Erythroblast (primary cell): ENCODE results near the gene ACP4.

Source experiments
- DNase-seq, 2 experiments: peaks; one replicate each; lab custom pipeline; 2025; lab: John Stamatoyannopoulos, UW
- GATA1 ChIP-seq: IDR thresholded peaks from 2 replicates; pipeline ENCODE4 v1.6.1; 2011; ENCODE audit warnings: low read depth, mild to moderate bottlenecking, control low read depth, low read length, moderate library complexity
- POLR2A ChIP-seq: IDR thresholded peaks from 2 replicates; pipeline ENCODE4 v1.6.1; 2011; ENCODE audit warnings: mild to moderate bottlenecking, low read length

Gene ACP4

DNA sequence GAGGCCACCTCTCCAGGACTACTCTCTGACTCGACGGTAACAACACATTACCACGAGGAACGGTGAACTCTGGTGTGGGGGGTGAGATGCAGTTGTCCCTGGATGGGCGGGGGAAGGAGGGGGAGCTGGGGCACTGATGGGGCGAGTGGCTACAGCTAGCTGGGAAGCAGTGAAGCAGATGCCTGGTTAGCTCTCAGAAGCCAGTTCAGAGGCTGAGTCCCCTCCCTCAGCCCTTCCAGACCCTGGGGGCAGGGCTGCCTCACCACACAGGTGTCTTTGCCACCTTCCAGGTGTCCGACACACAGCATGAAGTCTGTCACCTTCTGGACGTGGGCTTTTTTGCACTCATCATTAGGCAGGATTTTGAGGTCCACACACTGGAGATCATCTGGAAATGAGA is 29.4 kb downstream of the ACP4 start:
- no peak for DNase-seq
- TF ChIP-seq GATA1: no peak
- no peak for TF ChIP-seq POLR2A

DNA sequence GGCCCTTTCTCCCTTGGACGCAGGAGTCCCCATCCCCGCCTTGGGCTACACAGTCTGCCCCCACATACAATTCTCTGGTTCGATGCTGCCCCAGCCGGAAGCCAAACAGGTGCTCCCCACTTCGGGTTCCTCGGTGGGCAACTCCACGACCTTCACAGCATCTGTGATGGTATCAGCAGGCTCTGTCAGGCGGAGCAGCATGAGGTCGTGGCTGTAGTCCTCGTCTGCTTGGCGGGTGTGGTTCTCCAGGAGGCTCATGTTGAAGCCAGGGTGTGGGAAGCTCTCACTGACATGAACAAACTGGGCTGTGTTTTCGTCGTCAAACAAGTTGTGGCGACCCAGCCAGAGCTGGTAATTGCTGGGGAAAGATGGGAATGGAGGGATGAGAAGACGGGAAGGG is 29.9 kb downstream of the ACP4 start:
- DNase-seq: peak in 1 of 2 experiments; percentile 31
- TF ChIP-seq GATA1: no peak
- no peak for TF ChIP-seq POLR2A

DNA sequence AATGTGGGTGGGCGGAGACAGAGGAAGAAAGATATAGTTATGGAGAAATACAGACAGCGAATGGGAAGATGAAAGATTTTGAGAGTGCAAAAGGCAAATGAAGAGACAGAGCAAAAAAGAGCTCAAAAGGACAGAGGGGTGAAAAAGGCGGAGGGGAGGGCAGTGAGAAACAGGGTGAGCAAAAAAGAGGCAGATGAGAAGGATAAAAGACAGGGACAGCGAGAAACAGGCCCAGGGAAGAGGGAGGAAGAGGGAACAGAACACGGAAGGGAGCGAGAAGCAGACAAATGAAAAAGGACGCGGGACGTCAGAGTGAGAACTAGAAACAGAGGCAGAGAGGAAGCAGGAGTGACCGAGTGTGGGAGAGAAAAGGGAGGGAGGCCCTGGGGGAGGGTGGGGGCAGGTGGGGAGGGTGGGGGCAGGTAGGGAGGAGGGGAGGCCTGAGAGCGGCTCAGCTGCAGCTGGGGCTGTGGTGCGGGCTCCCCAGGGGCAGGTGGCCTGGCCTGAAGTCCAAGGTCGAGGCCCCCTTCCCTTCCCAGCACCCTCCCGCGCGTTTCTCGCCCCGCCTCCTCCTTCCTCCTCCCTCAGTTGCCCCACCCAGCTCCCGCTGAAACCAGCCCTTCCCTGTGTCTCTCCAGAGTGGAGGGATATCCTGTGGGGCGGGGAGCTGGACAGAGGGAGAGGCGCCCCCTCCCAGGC is 30.5 kb downstream of the ACP4 start:
- no peak for TF ChIP-seq GATA1
- TF ChIP-seq POLR2A: no peak
- no peak for DNase-seq

DNA sequence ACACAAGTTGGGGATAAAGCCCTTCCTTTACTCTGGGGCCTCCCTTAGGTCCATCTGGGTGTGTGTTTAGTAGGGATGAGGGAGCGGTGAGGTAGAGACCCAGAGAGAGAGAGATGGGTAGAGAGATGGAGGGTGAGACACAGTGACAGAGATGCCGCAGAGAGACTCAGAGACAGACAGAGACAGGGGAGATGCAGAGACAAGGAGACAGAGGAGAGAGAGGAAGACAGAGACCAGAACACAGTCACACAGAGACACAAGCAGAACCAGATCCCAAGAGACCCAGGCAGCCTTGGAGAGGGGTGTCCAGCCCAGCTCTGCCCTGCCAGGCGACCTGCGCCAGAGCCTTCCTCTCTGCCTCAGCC is 31.0 kb downstream of the ACP4 start:
- DNase-seq: no peak
- TF ChIP-seq GATA1 (no peak), POLR2A (no peak)

DNA sequence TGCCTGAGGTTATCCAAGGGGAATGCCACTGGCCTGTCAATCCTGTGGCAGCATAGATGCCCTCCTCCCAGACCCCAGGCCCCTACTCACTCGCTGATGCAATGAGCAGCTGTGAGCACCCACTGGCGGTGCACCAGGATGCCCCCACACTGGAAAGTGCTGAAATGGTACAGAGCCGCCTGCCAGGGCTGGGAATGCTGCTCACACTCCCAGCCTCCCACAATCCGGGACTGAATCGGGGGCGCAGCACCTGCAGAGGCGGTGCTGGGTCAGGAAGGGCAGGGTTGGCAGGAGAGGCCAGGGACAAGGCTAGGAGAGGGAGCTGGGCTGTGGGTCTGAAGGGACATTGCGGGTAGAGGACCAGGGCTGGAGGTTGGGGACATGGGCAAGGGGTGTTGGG is 31.4 kb downstream of the ACP4 start:
- TF ChIP-seq POLR2A: no peak
- no peak for DNase-seq

DNA sequence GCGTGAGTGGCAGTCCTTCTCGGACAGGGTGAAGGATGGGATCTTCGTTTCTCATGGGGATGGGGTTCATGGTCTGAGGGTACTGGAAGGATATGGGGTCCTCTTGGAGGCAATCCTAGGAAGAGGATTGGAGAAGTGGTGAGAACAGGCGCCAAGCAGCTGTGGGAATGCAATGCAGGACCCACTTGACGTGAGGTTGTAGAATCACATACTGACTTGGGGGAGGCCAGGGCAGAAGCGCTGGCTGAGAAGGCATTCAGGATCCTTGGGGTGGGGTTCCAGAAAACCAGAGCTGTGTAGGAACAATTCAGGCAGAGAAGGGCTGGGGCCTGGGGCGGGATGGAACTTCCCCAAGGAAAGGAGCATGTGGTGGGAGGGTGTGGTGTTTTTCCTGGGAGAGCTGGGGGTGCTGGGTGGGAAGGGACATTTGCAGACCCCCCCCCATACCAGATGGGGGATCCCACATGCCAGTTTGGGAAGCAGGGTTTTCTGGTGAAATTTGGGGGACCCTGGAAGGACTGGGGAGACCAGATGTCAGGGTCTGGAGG is 32.5 kb downstream of the ACP4 start:
- no peak for DNase-seq
- TF ChIP-seq GATA1 (no peak), POLR2A (no peak)

DNA sequence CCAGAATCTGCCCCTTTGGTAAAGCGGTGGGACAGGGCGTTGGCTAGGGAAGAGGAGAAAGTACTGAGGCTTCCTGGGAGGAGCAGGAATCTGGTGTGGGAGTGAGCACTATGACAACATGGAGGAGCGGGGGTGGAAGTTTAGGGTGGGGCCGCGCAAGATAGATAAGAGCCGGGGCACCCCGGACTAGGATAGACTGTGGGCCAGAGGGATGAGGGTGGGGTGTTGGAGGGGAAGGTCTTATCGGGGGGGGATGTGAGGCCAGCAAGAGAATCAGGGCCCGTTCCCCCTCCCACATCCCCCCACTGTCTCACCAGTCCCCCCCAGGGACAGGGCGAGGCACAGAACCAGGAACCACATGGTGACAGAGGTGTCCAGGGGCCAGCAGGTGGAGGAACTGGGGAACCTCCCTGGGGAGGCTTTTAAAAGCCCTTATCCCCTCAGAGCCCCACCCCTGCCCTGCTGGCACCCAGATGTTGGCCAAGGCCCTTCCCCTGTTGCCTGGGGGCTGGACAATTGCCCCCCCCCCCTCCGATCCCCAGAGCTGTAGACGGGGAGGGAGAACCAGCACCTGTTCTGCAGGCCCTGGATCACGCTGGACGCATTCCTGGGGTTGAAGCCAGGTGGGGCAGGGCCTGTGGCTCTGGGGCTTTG is 33.3 kb downstream of the ACP4 start, which contains the start of gene KLK1:
TSS of gene KLK1 (minus strand) at position 399 of the 654 bp plus-strand sequence. CDS start at position 360, 39 bp downstream.
- DNase-seq: no peak
- no peak for TF ChIP-seq POLR2A
- no peak for TF ChIP-seq GATA1

DNA sequence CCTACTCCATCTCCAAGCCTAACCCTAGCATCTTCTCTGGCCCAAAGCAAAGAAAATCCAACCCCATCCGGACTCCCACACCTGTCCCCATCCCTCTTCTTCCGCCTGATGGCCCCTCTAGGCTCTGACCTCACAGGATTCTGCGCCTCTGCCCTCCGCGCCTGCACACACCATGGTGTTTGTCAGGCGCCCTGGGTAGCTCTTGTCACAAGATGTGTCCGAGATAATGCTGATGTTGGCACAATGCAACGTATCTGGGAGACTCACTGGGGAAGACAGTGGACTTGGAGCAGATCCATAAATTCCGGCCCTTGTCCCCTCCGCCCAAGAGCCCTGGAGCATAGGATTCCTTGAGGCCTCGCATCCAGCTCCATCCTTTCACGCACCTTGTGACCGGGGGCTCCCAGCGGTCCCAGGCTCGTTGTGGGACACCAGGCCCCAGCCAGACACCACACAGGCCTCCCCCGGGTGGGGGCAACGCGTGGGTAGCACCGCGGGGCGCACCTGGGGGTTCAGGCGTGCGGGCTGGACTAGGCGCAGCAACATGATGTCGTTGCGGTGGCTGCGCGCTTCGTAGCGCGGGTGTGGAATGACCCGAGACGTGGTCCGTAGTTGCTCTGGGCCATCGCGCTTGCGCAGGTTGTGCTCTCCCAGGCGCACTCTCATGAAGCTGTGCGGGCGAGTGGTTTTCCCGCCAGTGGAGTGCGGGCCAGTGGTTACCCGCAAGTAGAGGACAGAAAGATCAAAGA is 36.5 kb downstream of the ACP4 start:
- TF ChIP-seq GATA1 (no peak), POLR2A (no peak)
- DNase-seq: no peak

DNA sequence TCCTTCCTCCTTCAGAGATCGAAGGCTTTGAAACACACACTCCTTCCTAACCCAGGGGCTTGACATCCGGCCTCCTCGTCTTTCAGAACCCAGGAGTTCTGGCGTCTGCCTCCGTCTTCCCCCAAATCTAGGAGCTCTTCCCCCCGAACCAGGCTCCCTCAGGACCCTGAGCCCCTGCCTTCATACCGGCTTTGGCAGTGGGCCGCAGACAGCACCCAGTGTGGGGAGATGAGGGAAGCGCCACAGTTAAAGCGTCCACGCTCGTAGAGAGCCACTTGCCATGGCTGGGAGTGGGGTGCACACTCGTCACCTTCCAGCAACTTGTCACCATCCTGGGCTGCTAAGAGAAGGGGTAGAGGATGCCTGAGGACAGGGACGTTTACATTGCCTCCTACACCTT is 37.3 kb downstream of the ACP4 start:
- DNase-seq: no peak
- TF ChIP-seq GATA1 (no peak), POLR2A (no peak)

DNA sequence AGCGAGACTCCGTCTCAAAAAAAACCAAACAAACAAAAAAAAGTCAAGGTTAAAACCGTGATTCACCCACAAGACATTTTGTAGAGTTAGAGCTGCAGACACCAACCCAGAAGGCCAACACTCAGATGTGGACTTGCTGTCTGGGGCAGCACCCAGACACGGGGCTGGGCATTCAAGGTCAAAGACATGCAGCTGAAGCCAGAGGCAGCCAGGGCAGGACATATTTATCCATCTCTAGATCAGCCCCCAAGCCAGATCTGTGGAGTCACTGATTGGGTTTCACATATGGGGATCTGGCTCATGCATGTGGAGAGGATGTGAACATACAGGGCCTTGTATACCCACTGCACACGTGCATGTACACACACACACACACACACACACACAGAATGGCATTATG is 39.6 kb downstream of the ACP4 start:
- TF ChIP-seq GATA1: no peak
- no peak for TF ChIP-seq POLR2A

DNA sequence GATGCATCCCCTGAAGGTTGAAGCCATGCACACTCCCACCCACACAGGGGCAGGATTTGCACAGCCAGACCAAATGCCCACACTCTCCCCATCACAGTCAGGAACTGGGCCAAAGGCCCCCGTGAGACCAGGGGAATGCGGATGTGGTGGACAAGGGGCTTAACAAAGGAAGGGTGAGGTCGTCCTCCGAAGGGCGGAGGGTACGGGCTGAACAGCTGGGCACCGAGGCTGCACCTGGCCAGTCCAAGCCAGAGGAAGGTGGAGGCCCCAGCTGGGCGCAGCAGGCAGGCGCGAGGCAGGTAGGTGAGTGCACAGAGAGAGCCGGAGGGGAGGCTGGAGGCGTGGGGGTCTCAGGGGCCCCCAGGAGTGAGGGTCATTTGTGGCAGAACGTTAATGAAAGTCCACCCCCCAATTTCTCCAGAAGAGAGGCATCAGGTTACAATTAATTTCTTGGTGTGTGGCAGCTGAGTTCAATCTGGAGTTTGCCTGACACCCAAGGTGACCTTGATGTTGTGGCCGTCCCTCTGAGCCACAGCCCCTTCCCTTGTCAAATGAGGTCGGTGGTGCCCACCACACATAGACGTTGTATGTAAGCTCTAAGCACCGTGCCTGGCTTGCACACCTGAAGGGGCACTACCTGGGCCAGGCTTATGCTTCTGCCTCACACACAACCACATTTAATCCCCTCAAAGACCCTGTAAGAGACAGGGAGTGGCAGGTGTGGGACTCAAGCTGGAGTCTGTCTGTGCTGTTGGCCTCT is 40.2 kb downstream of the ACP4 start:
- TF ChIP-seq POLR2A: no peak
- no peak for TF ChIP-seq GATA1
- no peak for DNase-seq

More for the DNA sequence above, 39.6 kb downstream of the ACP4 start:
- no peak for DNase-seq

DNA sequence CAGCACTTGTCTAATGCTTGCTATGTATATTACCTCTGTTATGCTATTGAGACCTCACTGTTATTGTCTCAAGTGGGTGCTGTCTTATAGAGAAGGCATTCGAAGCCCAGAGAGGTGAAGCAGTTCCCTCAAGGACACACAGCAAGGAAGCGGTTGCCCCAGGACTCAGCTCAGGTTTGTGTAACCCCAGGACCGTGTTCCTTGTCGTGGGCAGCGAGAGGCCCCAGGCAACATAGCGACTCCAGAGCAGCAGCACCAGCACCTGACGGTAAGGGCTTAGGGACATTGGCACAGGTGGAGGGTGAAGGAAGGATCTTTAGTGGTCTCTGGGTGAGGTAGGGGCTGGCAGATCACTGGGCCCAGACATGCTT is 40.8 kb downstream of the ACP4 start:
- DNase-seq: no peak
- TF ChIP-seq POLR2A (no peak), GATA1 (no peak)

DNA sequence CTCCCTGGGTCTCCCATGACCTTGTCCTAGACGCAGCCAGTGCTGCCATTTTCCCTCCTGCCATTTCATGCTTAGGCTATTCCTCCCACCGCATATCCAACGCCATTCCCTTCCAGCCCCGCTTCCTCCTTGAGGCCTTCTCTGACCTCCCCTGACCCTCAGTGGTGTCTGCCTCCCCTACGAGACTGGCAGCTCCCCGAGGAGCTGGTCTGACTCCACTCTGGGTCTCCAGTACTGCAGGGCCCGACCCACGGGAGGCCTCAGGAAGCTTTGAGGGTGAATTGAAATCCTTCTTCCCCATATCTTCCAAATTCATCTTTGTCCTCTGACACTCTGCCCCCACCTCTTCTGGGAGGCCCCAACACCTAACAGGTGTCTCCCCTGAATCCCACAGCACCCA is 42.5 kb downstream of the ACP4 start:
- no peak for TF ChIP-seq POLR2A
- TF ChIP-seq GATA1: no peak
- no peak for DNase-seq
